Measurements from ENCODE around the gene CBFA2T3. TPM values are rescaled to one million over a fixed set of nuclear protein-coding genes. Genes with fewer than 3 reads are reported as not detected.

CBFA2T3 gene
- total RNA-seq, 1 donor from 2014 or later: 11.1 TPM

DNA sequence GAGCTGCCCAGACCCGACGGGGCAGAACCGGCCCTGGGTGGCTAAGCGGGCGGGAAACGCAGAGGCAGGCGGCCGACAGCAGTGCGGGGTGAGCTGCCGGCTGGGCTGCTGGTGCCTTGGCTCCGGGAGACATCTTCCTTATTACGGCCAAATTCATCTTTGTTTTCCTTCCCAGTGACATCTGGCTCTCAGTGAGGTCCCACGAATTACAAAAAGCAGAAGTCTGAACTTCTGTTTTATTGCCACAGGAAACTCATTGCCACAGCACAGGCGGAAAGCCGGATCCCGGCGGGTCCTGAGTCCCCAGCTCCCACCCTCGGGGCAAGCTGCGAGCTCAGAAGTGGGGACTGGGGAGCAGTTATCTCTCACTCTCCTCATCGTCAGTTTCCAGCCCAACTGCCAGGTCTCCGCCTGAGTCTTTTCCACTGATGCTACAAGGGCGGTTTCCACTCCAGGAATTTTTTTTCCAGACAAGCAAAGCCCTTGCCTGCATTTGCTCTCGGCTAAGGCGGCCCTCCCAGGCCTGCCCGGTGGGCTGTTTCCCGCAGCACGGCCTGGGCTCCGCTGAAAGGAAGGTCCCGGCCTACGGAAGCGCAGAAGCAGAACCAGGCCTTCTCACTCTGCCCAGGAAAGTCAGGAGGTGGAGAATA is 40.3 kb downstream of the CBFA2T3 start:
- intact Hi-C loops (cut with DNase I): no loop called here
- peak; percentile 22 for ATAC-seq
- peak; percentile 83 for DNase-seq (ENCODE audit: missing footprints)

DNA sequence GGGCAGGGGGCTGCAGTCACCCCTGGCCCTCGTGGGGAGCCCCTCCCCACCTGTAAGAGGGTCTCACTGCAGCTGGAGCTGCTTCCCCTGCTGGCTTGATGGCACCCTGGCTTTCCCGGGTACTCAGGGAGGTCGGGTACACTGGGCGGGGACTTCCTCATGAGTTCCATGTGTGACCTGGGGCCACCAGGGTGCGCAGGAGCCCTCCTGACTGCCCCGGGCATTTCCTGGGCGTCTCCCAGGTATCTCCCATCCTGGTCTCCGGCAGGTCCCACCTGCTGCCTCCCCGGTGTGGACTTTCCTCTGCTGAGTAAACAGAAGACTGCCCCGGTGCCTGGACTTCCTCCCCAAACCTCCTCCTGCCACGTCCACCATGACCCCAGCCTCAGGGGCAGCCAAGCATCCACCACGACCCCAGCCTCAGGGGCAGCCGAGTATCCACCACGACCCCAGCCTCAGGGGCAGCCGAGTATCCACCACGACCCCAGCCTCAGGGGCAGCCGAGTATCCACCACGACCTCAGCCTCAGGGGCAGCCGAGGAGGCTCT is 40.9 kb downstream of the CBFA2T3 start:
- intact Hi-C loops (cut with DNase I): no loop called here
- ATAC-seq: no peak
- DNase-seq (ENCODE audit: missing footprints): peak; percentile 75

DNA sequence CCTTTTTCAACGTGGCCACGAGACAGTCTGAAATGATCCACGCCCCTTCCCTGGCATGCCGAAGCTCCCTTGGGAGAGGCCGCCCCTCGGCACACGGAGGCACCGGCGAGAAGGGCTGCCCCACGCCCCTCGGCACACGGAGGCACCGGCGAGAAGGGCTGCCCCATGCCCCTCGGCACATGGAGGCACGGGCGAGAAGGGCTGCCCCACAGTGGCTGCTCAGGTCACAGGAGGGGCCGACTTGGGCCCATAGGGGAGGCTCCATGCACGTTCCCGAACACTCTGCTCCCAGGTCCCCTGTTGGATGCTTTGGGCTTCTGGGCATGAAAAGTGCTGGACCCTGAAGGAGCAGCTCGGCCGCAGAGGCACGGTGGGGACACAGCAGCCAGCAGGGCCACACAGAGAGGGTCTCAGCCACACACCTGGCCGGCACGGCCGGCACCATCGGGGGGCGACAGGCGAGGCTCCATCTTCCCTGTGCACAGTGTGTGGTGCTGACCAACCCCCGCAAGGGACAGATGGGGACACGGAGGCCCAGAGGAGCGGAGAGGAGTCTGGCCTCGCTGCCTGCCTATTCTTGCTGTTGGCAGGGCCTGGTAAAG is 42.8 kb downstream of the CBFA2T3 start:
- intact Hi-C loops (cut with DNase I): no loop called here
- DNase-seq (ENCODE audit: missing footprints) (peak; percentile 33), ATAC-seq (no peak)

DNA sequence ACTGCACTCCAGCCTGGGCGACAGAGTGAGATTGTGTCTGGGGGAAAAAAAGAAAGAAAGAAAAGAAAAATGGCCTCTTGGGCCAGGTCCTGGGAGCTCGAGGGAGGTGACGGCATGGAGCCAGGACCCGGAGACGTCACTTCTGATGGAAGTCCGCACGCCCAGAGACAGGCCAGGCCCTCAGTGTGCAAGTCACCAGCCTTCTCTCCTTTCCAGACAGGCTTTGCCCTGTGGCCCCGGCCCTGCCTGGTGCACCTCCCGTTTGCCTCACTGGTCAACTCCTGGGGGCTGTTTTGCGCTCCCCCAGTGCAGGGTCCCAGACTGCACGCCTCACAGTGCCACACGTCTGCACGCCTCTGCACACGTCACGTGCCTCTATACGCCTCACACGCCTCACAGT is 44.1 kb downstream of the CBFA2T3 start:
- DNase-seq (ENCODE audit: missing footprints): no peak
- intact Hi-C loops (cut with DNase I): no loop called here
- no peak for ATAC-seq

DNA sequence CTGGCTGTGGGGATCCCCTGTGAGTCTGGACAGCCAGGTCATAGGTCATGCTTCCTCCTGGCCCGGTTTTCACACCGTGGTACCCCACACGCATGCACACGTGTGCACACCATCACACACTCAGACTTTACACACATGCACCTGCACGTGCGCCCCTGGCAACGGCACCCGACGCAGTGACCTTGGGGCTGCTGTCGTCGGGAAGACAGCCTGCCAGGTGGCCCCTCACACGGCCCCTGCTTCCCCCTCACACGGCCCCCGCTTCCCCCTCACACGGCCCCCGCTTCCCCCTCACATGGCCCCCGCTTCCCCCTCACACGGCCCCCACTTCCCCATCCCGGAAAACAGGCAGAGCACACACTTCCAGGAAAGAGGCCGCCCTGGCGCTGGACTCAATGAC is 45.1 kb downstream of the CBFA2T3 start:
- intact Hi-C loops (cut with DNase I): no loop called here
- no peak for ATAC-seq
- peak; percentile 60 for DNase-seq (ENCODE audit: missing footprints)

DNA sequence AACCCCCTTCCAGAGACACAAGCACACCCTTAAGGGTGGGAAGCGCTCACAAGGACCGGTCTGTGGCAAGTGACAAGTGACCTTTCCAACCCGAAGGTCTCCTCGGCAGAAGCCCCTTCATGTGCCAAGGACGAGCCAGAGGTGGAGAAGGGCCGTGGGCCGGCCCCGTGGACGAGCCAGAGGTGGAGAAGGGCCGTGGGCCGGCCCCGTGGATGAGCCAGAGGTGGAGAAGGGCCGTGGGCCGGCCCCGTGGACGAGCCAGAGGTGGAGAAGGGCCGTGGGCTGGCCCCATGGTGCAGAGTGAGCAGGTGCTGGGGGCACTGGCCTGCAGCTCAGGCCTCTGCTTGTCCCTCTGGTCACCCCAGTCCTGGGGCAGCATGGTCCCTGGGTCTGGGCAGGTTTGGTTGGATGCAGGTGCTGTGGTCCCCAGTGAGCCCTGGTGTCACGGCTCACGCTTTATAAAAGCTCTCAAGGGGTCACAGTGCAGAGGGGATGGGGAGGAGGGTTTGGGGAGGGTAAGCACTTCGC is 45.6 kb downstream of the CBFA2T3 start:
- ATAC-seq (no peak), DNase-seq (ENCODE audit: missing footprints) (no peak)
- intact Hi-C loops (cut with DNase I): no loop called here

DNA sequence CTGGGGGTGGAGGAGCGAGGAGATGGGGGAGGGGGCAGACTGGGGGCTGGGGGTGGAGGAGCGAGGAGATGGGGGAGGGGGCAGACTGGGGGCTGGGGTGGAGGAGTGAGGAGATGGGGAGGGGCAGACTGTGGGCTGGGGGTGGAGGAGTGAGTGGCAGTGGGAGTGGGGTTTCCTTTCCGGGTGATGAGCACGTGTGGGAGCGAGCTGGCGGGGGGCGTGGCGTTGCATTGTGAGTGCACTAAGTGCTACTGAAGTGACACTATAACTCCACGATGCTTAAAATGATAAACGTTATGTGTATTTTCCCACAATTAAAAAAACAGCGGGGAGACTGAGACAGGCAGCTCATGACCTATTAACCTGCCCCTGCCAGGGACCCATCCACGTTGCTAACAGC is 46.3 kb downstream of the CBFA2T3 start:
- DNase-seq (ENCODE audit: missing footprints) (no peak), ATAC-seq (no peak)
- intact Hi-C loops (cut with DNase I): no loop called here

DNA sequence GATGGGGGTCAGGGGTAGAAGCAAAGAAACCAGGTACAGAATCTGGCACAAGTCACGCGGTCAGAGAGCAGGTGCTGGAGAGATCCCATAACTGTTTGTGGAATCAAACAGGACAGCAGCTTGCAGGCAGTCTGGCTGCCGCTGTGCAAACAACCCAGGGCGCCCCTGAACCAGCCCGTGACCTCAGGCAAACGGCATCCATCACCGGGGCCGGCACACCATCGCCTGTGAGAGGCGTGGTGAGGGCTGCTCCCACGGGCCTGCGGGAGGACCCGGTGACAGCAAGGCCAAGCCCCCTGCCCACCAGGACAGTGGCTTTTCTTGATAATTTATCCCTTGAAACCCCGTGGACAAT is 47.9 kb downstream of the CBFA2T3 start:
- no peak for ATAC-seq
- intact Hi-C loops (cut with DNase I): no loop called here
- no peak for DNase-seq (ENCODE audit: missing footprints)

DNA sequence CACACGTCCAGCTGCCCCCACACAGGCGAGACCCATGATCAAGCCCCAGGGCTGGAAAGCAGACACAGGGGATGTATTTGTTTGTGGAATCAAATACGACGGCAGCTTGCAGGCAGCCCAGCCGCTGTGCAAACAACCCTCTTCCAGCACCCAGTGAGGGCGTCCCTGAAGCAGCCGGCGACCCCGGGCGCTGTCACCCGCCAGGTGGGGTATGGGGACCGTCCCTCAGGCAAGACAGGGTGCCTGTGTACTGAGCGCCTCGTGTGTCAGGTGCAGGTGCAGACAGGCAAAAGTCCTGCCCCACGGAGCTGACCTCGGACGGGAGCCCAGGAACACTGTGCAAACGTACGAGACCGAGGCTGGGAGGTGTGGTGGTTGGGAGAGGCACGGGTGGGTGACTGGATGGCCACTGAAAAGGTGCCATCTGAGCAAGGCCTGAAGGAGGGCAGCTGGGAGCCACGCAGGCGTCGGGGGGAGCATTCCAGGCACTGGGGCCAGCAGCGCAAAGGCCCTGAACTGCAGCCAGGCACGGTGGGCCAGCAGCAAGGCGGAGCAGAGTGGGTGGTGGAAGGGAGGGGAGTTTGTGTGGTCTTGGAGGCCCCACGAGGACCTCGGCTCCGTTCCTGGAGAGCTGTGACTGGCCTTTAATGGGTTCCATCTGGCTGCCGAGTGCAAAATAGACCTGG is 48.5 kb downstream of the CBFA2T3 start:
- DNase-seq (ENCODE audit: missing footprints): no peak
- intact Hi-C loops (cut with DNase I): no loop called here
- no peak for ATAC-seq

DNA sequence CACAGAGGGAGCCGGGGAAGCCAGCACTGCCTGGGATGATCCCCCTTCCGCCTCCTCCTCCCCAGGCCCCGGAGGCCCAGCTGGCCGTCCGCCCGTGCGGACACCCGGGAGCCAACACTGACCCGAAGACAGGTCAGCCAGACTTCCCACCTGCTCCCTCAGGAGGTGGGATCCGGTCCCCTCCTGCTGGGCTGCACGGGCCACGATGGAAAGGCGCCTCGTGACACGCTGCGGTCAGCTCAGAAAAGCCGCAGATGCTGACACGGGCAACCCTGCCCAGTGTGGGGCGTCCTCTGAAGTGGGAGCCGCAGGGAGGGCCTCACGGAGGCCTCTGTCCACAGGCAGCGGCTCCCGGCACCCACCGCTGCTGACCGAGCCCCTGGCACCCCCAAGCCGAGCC is 49.3 kb downstream of the CBFA2T3 start:
- no peak for ATAC-seq
- DNase-seq (ENCODE audit: missing footprints): no peak
- intact Hi-C loops (cut with DNase I): no loop called here

DNA sequence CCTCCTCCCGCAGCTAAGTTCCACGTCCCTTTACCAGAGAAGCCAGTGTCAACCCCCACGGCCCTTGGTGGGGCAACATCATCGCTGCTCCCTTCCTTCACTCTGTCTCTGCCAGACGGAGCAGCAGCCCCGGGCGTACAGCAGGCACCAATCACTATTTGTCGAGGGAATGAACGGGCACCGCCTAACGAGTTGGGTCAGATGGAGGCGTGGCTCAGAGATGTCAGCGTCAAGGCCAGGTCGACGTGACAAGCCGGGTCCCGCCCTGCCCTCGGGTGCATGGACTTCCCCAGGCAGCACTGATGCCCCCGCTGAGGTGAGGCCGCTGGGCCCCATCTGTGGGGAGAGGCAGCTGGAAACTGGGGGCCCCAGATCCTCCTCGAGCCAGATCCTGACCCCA is 50.0 kb downstream of the CBFA2T3 start:
- DNase-seq (ENCODE audit: missing footprints) (no peak), ATAC-seq (no peak)
- intact Hi-C loops (cut with DNase I): no loop called here

DNA sequence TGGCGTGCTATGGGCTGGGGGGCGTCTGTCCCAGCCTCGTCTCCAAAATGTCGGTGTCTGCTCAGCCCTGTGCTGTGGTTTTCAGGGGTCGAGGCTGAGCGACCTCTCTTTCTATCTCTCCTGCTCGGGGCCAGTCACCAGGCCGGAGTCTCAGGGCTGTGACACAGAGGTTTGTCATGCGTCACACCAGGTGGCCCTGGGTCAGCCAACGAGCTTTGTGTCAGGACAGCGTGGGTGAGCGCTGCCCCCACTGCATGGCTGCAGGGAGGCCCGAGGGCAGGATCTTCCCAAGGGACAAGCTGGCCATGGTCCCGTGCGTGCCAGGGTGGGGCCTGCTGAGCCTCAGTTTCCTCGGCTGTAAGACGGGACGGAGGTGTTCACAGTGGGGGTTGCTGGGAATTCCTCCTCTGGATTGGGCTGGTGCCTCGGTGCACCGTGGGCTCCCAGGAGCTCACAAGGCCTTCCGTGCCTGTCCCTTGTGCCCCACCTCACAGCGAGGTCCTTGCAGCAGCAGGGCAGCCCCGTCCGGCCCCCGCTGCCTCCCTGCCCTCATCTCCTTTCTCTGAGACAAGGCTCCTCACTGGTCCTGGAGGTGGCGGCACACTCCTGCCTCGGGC is 50.5 kb downstream of the CBFA2T3 start:
- no peak for ATAC-seq
- DNase-seq (ENCODE audit: missing footprints): no peak
- intact Hi-C loops (cut with DNase I): no loop called here

DNA sequence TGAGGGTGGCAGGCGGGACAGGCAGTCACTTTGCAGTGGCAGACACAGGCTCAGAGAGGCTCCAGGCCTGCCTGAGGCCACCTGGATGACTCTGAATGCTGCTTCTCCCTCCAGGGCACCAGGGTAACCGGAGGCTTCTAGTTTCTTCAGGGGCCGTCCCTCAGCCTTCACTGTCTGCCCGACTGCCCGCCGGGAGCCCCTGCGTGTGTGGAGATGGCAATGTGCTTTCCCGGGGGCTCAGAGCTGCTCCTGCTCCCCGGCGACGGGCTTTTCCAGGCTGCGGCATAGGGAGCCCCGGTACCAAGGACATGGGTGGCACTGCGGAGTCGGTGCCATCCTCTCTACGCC is 51.5 kb downstream of the CBFA2T3 start:
- intact Hi-C loops (cut with DNase I): no loop called here
- ATAC-seq: no peak
- no peak for DNase-seq (ENCODE audit: missing footprints)

DNA sequence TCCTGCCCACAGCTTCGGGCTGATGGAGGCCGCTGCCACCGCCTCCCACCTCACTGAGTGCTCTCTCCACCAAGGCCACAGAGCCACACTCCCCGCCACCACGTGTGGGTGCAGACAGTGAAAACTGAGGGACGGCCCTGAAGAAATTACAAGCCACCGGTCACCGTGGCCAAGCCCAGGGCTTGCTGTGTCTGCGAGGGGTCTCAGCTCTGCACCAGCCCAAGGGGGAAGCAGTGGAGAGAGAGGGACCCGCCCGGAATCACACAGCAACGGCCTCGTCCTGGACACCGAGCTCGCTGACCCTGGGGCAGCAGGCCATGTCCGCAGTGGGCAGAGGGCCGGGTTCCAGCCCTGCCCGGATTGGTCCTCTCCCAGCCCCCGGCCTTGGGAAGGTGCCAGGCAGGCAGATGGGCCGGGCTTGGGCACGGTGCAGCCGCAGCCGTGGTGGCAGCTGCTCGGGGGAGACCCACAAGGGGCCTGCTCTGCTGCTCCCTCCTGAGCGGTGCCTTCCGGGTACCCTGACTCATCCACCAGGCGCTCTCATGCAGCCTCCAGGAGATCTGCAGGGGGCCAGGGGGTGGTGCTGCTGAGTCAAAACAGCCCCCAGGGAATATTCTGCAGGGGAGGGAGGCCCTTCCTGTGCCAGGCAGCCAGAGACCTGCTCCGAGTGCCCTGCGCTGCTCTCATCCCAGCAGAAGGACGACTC is 52.0 kb downstream of the CBFA2T3 start:
- no peak for DNase-seq (ENCODE audit: missing footprints)
- intact Hi-C loops (cut with DNase I): no loop called here
- peak; percentile 24 for ATAC-seq

DNA sequence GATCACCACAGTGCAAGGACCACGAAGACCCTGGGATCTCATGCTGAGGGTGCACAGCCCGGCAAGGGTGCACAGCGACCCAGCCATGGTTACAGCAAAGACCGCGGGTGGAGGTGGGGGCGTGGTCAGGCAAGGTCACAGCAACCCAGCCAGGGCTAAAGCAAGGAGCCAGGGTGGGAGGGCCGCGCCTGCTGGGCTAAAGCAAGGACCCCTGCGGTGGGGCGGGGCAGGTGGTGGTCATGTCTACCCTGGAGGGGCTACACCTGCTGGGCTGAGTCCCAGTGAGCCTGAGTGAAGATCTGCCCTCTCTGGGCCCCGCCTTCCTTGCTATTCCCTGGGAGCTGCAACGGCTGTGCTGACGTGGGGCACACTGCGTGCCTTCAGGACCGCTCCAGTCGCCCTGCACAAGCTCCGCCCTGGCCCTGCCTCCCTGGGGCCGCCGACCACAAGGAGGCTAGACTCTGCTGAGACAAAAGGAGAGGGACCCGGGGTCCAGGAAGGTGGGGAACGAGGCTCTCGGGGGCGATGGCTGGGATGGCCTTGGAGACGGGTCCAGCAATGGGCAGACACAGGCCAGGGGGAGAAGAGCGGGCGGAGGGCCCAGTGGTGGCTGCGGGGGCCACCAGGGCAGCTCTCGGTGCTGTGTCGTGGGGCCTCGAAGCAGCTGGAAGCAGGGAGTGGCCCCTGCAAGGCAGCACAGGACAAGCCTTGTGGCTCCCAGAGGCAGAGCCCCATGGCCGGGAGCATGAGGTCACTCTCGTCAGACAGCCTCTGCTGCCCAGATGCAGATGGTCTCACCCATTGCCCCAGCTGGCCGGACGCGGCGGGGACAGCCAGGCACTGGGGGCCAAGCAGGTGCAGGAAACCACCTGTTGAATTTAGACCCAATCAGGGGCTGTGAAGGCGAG is 52.8 kb downstream of the CBFA2T3 start:
- ATAC-seq: no peak
- DNase-seq (ENCODE audit: missing footprints): no peak
- intact Hi-C loops (cut with DNase I): loop anchor here (2.0 kb wide), 1 partner anchor 15 kb away; no protein-coding TSS in a partner anchor

DNA sequence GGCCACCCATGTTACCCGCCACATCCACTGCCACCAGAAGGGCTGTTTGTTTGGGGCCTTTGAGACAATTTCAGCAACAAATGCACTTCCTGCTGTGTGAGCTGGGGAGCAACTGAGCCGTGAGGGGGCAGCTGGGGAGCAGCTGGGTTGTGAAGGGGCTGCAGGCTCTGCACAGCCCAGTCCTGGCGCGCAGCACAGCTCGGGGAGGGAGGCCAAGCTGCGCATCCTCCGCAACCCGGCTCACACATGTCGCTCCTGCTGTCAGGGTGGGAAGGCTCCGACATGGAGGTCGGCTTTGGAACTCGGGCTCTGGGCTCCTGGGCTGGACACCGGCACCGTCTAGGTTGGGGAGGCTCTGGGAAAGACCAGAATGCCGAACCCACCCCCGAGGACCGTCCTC is 53.6 kb downstream of the CBFA2T3 start:
- intact Hi-C loops (cut with DNase I): loop anchor here (2.0 kb wide), 1 partner anchor 15 kb away; no protein-coding TSS in a partner anchor
- DNase-seq (ENCODE audit: missing footprints) (no peak), ATAC-seq (no peak)

DNA sequence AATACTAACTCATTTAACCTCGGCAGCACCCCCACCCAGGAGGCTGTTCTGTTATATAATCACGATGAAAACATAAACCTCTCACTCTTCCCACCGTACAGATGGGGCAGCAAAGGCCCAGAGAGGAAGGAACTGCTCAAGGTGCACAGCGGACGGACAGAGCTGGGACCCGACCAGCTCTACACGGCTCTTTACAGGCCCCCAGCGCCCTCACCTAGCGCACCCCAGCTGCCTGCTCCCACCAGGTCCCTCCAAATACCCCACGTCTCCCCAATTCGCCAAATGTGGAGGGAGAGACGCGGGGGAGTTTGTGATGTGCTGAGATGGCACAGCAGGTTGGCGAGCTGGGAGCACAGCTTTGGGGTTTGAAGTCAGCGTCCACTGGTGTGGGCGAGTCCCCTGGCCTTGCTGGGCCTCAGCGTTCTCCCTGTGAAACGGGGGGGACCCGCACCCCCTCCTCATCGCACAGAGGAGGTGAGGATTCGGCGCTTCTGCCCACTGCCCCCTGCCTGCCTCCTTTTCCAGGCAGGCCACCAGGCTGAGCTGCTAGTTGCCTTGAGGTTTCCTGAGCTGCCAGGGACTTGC is 54.1 kb downstream of the CBFA2T3 start:
- DNase-seq (ENCODE audit: missing footprints) (no peak), ATAC-seq (no peak)
- intact Hi-C loops (cut with DNase I): loop anchor here (2.0 kb wide), 1 partner anchor 16 kb away; no protein-coding TSS in a partner anchor

All from Right ventricle myocardium inferior (tissue), 1 donor.